Endodermal cell (in vitro differentiated cells): ENCODE data around the gene PSD. TPM values are rescaled to one million over a fixed set of nuclear protein-coding genes. Genes with fewer than 3 reads are reported as not detected.

Source experiments
- DNase-seq: peaks from one replicate; pipeline ENCODE4 v3.0.0-alpha.2; 2017
- H3K27ac ChIP-seq: 2 replicates; pipeline ENCODE4 v1.5.1; 2013; ENCODE audit warnings: mild to moderate bottlenecking, low read depth, low read length, moderate library complexity
- H3K27me3 ChIP-seq: 2 replicates; pipeline ENCODE4 v1.6.1; 2013; ENCODE audit warnings: mild to moderate bottlenecking, low read length, moderate library complexity; ENCODE audit not compliant: insufficient read depth, control insufficient read depth, poor library complexity, severe bottlenecking
- H3K36me3 ChIP-seq: 2 replicates; pipeline ENCODE4 v1.7.0; 2013; ENCODE audit warnings: mild to moderate bottlenecking, low read length, moderate library complexity; ENCODE audit not compliant: control insufficient read depth, insufficient read depth
- H3K4me1 ChIP-seq: one replicate; pipeline ENCODE4 v1.7.0; 2013; ENCODE audit warnings: low read length; ENCODE audit not compliant: control insufficient read depth, insufficient read depth
- H3K4me3 ChIP-seq: 2 replicates; pipeline ENCODE4 v1.5.1; 2013; ENCODE audit warnings: mild to moderate bottlenecking, low read length, moderate library complexity
- H3K9ac ChIP-seq: 2 replicates; pipeline ENCODE4 v1.6.1; 2013; ENCODE audit warnings: mild to moderate bottlenecking, low read length, moderate library complexity; ENCODE audit not compliant: poor library complexity, severe bottlenecking; ENCODE audit errors: extremely low read depth
- H3K9me3 ChIP-seq: 2 replicates; pipeline ENCODE4 v1.6.1; 2013; ENCODE audit warnings: mild to moderate bottlenecking, low read length, moderate library complexity; ENCODE audit not compliant: control insufficient read depth
- H3K27ac Mint-ChIP-seq: 2 replicates; pipeline ENCODE4 v1.8.0; 2020; ENCODE audit warnings: mixed read lengths
- H3K27me3 Mint-ChIP-seq: 2 replicates; pipeline ENCODE4 v1.8.0; 2021; ENCODE audit warnings: mild to moderate bottlenecking, mixed read lengths; ENCODE audit not compliant: insufficient read depth
- H3K36me3 Mint-ChIP-seq: 2 replicates; pipeline ENCODE4 v1.8.0; 2020; ENCODE audit warnings: low read depth, mixed read lengths
- H3K4me1 Mint-ChIP-seq: 2 replicates; pipeline ENCODE4 v1.8.0; 2020; ENCODE audit warnings: mixed read lengths
- H3K4me3 Mint-ChIP-seq: 2 replicates; pipeline ENCODE4 v1.8.0; 2020; ENCODE audit warnings: mild to moderate bottlenecking, moderate library complexity, mixed read lengths
- H3K9me3 Mint-ChIP-seq: 2 replicates; pipeline ENCODE4 v1.8.0; 2020; ENCODE audit warnings: mild to moderate bottlenecking, mixed read lengths
- WGBS, 2 experiments: methylation state at CpG; one replicate each; pipeline versions ENCODE4 v1.1.5 to v1.1.7; 2013; ENCODE audit warnings: missing lambda C conversion rate in 2 of 2, mixed read lengths in 1 of 2; ENCODE audit not compliant: insufficient coverage in 1 of 2, insufficient read length in 1 of 2; 5-methylcytosine and 5-hydroxymethylcytosine counted together
- microRNA-seq: library from miRNA; unstranded; fragments of <30 nt; microRNA quantifications from one replicate; pipeline ENCODE4 v1.2.0, GENCODE V29; 2020; ENCODE audit warnings: borderline microRNAs expressed
- total RNA-seq, 2 donors: library from RNA; stranded (reverse); fragmentation: NEBNext Ultra II Directional in 1 of 2; extraction: Animal tissue kit (Norgen Biotek cat#: 25700) in 1 of 2; gene quantifications; 2 replicates in 1 of 2; 3 replicates in 1 of 2; pipeline ENCODE4 v1.2.1, GENCODE V29; 2021
- TF ChIP-seq, protein P1 (sequence below): fragments of 200-600 bp; sonication (generic); conservative IDR thresholded peaks from 2 replicates; pipeline ENCODE4 v1.5.0; 2021; ENCODE audit warnings: antibody characterized with exemption, mild to moderate bottlenecking

Gene PSD
- total RNA-seq, 2 donors from 2014 or later, result 2.8 to 8.3 TPM

DNA sequence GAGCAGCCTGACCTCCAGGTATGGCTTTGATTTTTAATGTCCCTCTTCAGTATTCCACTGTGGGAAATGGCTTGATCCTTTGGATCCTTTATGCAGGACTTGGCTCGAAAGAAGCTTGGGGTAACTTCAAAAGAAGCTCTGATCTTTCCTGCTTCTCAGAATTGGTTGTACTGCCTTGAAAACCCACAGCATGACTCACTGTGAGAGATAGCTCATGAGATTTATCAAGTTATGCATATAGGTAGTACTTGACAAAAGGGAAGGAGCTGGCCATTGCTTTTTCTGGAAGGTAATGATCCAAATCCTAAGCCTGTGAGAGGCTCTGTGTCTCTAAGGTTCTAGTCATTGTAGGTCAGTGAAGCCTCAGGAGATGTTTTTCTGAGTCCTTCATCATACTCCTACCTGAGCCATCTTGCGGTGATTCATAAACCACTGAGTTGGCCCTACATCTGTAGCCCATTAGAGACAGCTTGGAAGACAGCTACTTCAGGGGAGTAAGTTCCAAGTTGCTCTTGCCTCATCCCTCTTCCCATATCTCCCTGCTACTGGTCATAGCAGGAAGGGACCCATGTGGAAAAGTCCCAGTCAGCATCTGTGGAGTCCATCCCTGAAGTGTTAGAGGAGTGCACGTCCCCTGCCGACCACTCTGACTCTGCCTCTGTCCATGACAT is 59.7 kb downstream of the PSD start:
- H3K4me1 Mint-ChIP-seq, result no peaks in the 10 kb centered on the region
- Histone ChIP-seq H3K4me3 (no peak overlapping the region), H3K4me1 (no peaks in the 10 kb centered on the region), H3K36me3 (peaks cover 84% of the 10 kb centered on the region), H3K27me3 (no peaks in the 10 kb centered on the region), H3K9me3 (no peaks in the 10 kb centered on the region), H3K27ac (no peak overlapping the region), H3K9ac (no peak overlapping the region)
- H3K27ac Mint-ChIP-seq, result no peak overlapping the region
- no peak for DNase-seq
- no peak overlapping the region for H3K4me3 Mint-ChIP-seq
- no peaks in the 10 kb centered on the region for H3K9me3 Mint-ChIP-seq
- peaks cover 44% of the 10 kb centered on the region for H3K36me3 Mint-ChIP-seq
- TF ChIP-seq, protein P1, sequence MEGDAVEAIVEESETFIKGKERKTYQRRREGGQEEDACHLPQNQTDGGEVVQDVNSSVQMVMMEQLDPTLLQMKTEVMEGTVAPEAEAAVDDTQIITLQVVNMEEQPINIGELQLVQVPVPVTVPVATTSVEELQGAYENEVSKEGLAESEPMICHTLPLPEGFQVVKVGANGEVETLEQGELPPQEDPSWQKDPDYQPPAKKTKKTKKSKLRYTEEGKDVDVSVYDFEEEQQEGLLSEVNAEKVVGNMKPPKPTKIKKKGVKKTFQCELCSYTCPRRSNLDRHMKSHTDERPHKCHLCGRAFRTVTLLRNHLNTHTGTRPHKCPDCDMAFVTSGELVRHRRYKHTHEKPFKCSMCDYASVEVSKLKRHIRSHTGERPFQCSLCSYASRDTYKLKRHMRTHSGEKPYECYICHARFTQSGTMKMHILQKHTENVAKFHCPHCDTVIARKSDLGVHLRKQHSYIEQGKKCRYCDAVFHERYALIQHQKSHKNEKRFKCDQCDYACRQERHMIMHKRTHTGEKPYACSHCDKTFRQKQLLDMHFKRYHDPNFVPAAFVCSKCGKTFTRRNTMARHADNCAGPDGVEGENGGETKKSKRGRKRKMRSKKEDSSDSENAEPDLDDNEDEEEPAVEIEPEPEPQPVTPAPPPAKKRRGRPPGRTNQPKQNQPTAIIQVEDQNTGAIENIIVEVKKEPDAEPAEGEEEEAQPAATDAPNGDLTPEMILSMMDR, result no peak
- WGBS, 2 experiments, result 89 to 96% methylated on average over 4 of the region's 4 CpGs
- no peaks in the 10 kb centered on the region for H3K27me3 Mint-ChIP-seq

- H3K4me1 ChIP-seq, result no peaks in the 10 kb centered on the region
- TF ChIP-seq, protein P1, result no peak
- H3K27ac ChIP-seq, result no peak overlapping the region
- Mint-ChIP-seq H3K4me1 (no peaks in the 10 kb centered on the region), H3K27ac (no peak overlapping the region), H3K36me3 (peaks cover 17% of the 10 kb centered on the region), H3K9me3 (no peaks in the 10 kb centered on the region), H3K27me3 (no peaks in the 10 kb centered on the region), H3K4me3 (no peak overlapping the region)
- DNase-seq, result no peak
- H3K9ac ChIP-seq, result no peak overlapping the region
- H3K9me3 ChIP-seq, result no peaks in the 10 kb centered on the region
- H3K4me3 ChIP-seq, result no peak overlapping the region
- H3K36me3 ChIP-seq, result peaks cover 67% of the 10 kb centered on the region
- H3K27me3 ChIP-seq, result no peaks in the 10 kb centered on the region
- 93% methylated on average over 3 of the region's 3 CpGs; no CpG with 5 or more reads in 1 of the 2 experiments for WGBS, 2 experiments
Observed at GRCh38 chr10:102354451-102354850, 64.1 kb downstream of the PSD start.

Small RNA genes lying within 50 kb of the gene (microRNA-seq; reads per million reads assigned to microRNA genes)
- gene MIR146B, result 113 reads per million, percentile 75 among the genes with 10 or more reads in this experiment

Other genes with a start within 250 kb of the PSD start
- not detected for gene ELOVL3, start 192.5 kb downstream of the PSD start, total RNA-seq
- not detected for gene PITX3, start 177.3 kb downstream of the PSD start, total RNA-seq
- gene GBF1, start 173.3 kb downstream of the PSD start, total RNA-seq, result 10 to 100 TPM; 31.1 to 31.4 TPM
- gene NFKB2, start 23.1 kb downstream of the PSD start, total RNA-seq, result 10 to 100 TPM; 28.7 to 45.2 TPM
- gene FBXL15, start 2.1 kb upstream of the PSD start, total RNA-seq, result 10 to 100 TPM in 1 of 2 donors, 1 to 10 TPM in 1; 9.7 to 11.4 TPM
- 10 to 100 TPM; 51.7 to 82.9 TPM for gene CUEDC2, start 13.8 kb upstream of the PSD start, total RNA-seq
- under 1 TPM; 0.35 to 0.93 TPM for gene C10orf95, start 32.8 kb upstream of the PSD start, total RNA-seq
- 100 to 1,000 TPM in 1 of 2 donors, 10 to 100 TPM in 1; 91.6 to 114 TPM for gene ACTR1A, start 83.9 kb upstream of the PSD start, total RNA-seq
- gene SUFU, start 85.2 kb upstream of the PSD start, total RNA-seq, result 10 to 100 TPM; 19.1 to 20.6 TPM
- 10 to 100 TPM; 27.7 to 32.7 TPM for gene TRIM8, start 225.7 kb upstream of the PSD start, total RNA-seq